ENCODE results near the gene DYSF. TPM values are rescaled to one million over a fixed set of nuclear protein-coding genes. Genes with fewer than 3 reads are reported as not detected.

Gene DYSF
- total RNA-seq, 2 experiments from 2014 or later: not detected

DNA sequence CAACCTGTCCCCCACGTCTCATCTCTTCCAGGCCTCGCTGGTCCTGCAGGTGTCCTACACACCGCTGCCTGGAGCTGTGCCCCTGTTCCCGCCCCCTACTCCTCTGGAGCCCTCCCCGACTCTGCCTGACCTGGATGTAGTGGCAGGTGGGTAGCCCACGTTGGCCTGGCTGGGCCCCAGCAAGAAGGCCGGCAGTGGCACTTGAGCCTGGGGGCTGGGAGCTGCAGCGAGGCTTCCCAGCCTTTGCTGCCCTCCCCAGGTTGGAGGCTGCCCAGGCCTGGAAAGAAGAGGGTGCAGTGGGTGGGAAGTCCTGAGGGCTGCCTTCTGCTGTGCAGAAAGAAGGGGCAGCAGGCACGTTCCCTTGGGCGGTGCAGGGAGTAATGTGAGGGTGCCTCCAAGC lies 58.4 kb downstream of the DYSF start:
- peaks cover 8% of the 10 kb centered on the region for H3K27me3 Mint-ChIP-seq
- H3K36me3 Mint-ChIP-seq: no peaks in the 10 kb centered on the region
- DNase-seq: no peak
- intact Hi-C loops (cut with micrococcal nuclease): loop anchor here (10.0 kb wide), 1 partner anchor 487 kb away; no protein-coding TSS in a partner anchor
- no peaks in the 10 kb centered on the region for H3K9me3 Mint-ChIP-seq
- H3K27ac Mint-ChIP-seq: no peak overlapping the region
- H3K4me3 Mint-ChIP-seq: no peak overlapping the region
- CTCF ChIA-PET: interaction anchor here (1.3 to 9.0 kb wide), 3 partner anchors 51 to 213 kb away, joined by 3 to 195 read pairs (median 61); no protein-coding TSS in a partner anchor
- H3K4me1 Mint-ChIP-seq (ENCODE audit: low read depth): no peaks in the 10 kb centered on the region
- POLR2A ChIA-PET: no interaction called here

DNA sequence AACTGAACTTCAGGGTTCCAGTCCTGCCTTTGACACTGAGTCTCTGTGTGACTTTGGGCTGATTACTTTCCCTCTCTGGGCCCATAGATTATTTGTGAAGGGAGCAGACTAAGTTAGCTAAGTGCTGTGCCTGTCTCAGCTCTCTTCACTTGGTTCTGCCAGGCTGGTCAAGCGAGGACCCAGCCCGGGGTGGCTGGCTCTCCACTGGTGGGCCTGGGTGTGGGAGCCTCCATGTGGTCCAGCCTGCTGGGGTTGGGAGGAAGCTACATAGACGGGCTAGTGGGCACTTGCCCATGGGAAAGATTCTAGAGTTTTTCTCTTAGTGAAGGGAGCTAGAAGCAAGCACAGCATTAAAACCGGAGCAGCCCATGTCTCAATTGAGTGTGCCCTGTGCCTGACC lies 59.0 kb downstream of the DYSF start:
- POLR2A ChIA-PET: no interaction called here
- H3K9me3 Mint-ChIP-seq: no peaks in the 10 kb centered on the region
- H3K4me1 Mint-ChIP-seq (ENCODE audit: low read depth): no peaks in the 10 kb centered on the region
- no peak for DNase-seq
- intact Hi-C loops (cut with micrococcal nuclease): loop anchor here (10.0 kb wide), 1 partner anchor 488 kb away; no protein-coding TSS in a partner anchor
- no peaks in the 10 kb centered on the region for H3K36me3 Mint-ChIP-seq
- no peak overlapping the region for H3K4me3 Mint-ChIP-seq
- CTCF ChIA-PET: interaction anchor here (1.5 to 9.0 kb wide), 3 partner anchors 52 to 511 kb away, joined by 3 to 195 read pairs (median 61); no protein-coding TSS in a partner anchor
- no peak overlapping the region for H3K27ac Mint-ChIP-seq
- peaks cover 8% of the 10 kb centered on the region for H3K27me3 Mint-ChIP-seq

DNA sequence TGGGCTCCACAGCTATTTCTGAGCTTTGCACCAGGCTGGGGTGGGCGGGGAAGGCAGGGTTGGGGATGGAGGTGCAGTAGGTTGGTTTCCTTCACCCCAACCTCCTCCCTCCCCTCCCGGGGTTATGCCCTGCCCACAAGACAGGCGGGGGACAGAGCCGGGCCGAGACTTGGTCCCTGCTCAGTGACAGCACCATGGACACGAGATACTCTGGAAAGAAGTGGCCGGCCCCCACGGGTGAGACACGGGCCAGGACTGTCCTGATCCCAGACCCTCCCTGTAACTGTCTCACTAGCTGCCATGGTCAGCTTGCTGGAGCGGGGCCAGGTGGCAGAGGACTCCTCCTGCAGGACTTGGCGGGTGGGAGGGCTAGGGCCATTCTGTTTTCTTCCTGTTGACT lies 59.7 kb downstream of the DYSF start:
- Mint-ChIP-seq H3K9me3 (no peaks in the 10 kb centered on the region), H3K27ac (no peak overlapping the region), H3K27me3 (peaks cover 8% of the 10 kb centered on the region), H3K36me3 (no peaks in the 10 kb centered on the region), H3K4me1 (ENCODE audit: low read depth) (no peaks in the 10 kb centered on the region), H3K4me3 (no peak overlapping the region)
- no peak for DNase-seq
- POLR2A ChIA-PET: no interaction called here
- intact Hi-C loops (cut with micrococcal nuclease): loop anchor here (10.0 kb wide), 1 partner anchor 488 kb away; no protein-coding TSS in a partner anchor
- CTCF ChIA-PET: interaction anchor here (1.3 to 9.0 kb wide), 4 partner anchors 52 to 637 kb away, joined by 3 to 195 read pairs (median 33); no protein-coding TSS in a partner anchor

DNA sequence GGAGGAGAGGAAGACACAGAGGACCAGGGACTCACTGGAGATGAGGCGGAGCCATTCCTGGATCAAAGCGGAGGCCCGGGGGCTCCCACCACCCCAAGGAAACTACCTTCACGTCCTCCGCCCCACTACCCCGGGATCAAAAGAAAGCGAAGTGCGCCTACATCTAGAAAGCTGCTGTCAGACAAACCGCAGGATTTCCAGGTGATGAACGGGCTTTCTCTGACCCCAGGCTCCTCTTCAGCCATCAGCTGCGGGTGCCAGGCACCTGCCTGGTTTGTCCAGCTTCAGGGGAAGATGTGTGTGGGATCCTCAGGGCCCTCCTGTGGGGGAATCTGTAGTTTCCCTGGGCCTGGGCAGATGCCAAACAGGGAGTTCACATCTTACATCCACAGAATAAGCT lies 60.4 kb downstream of the DYSF start:
- intact Hi-C loops (cut with micrococcal nuclease): loop anchor here (10.0 kb wide), 1 partner anchor 489 kb away; no protein-coding TSS in a partner anchor
- Mint-ChIP-seq H3K27ac (no peak overlapping the region), H3K36me3 (no peaks in the 10 kb centered on the region), H3K27me3 (peaks cover 8% of the 10 kb centered on the region), H3K4me3 (no peak overlapping the region), H3K9me3 (no peaks in the 10 kb centered on the region), H3K4me1 (ENCODE audit: low read depth) (no peaks in the 10 kb centered on the region)
- no peak for DNase-seq
- POLR2A ChIA-PET: interaction anchor here (0.6 kb wide), 1 partner anchor 118 kb away, joined by 3 read pairs; no protein-coding TSS in a partner anchor
- CTCF ChIA-PET: interaction anchor here (1.1 to 7.5 kb wide), 4 partner anchors 53 to 637 kb away, joined by 3 to 61 read pairs (median 5); no protein-coding TSS in a partner anchor

DNA sequence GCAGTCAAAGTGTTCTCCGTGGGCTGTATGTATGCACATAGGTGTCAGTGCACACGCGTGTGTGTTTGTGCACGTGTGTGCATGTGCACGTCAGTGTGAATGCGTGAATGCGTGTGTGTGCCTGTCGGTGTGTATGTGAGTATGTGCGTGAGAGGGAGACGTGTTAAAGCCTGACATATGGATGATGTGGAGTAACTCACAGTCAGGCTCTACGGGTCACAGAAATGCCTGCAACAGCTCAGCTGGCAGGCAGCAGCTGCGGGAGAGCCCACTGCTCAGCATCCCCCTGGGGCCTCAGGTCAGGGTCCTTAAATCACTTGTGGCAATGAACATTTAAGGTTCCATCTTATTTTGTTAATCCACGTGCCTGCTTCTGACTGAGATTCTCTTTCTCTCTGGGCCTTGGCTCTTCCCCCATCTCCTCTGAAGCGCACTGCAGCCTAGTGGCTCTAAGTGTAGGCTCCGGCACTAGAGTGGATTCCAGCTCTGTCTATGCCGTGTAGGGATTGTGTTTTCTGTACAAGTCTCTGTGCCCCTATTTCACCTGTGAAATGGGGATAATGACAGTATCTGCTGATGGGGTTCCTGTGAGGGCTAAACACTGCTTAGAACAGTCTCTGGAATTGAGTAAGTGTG lies 63.0 kb downstream of the DYSF start:
- CTCF ChIA-PET: interaction anchor here (1.0 kb wide), 1 partner anchor 11 kb away, joined by 3 read pairs; no protein-coding TSS in a partner anchor
- H3K27ac Mint-ChIP-seq: no peak overlapping the region
- no peaks in the 10 kb centered on the region for H3K36me3 Mint-ChIP-seq
- intact Hi-C loops (cut with micrococcal nuclease): loop anchor here (10.0 kb wide), 1 partner anchor 492 kb away; no protein-coding TSS in a partner anchor
- no peak for DNase-seq
- H3K4me3 Mint-ChIP-seq: no peak overlapping the region
- POLR2A ChIA-PET: no interaction called here
- H3K9me3 Mint-ChIP-seq: no peaks in the 10 kb centered on the region
- peaks cover 7% of the 10 kb centered on the region for H3K27me3 Mint-ChIP-seq
- H3K4me1 Mint-ChIP-seq (ENCODE audit: low read depth): no peaks in the 10 kb centered on the region

DNA sequence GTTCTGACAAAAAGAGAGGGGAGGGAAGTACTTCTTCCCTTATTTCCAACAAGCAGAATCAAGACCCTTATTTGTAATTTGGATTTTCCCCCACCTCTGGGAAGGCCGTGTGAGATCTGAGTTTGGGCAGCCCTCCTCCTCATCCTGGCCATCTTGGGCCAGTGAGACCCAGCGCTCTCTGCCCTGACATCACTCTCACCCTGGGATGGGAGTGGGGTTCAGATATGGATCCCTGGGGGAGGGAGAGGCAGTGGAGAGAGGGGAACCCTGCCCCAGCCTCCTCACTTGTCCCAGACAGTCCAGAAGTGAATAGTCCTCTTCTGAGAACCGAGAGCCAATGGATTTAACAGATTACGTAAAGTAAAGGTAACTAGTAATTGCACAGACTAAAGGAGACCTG lies 64.5 kb downstream of the DYSF start:
- Mint-ChIP-seq H3K4me1 (ENCODE audit: low read depth) (no peaks in the 10 kb centered on the region), H3K27me3 (peaks cover 10% of the 10 kb centered on the region), H3K9me3 (no peaks in the 10 kb centered on the region), H3K36me3 (no peaks in the 10 kb centered on the region), H3K4me3 (no peak overlapping the region), H3K27ac (no peak overlapping the region)
- DNase-seq: no peak
- ChIA-PET POLR2A (no interaction called here), CTCF (interaction anchor here (1.2 to 1.6 kb wide), 2 partner anchors 8 to 218 kb away, joined by 3 read pairs; no protein-coding TSS in a partner anchor)
- intact Hi-C loops (cut with micrococcal nuclease): loop anchor here (10.0 kb wide), 1 partner anchor 493 kb away; no protein-coding TSS in a partner anchor

DNA sequence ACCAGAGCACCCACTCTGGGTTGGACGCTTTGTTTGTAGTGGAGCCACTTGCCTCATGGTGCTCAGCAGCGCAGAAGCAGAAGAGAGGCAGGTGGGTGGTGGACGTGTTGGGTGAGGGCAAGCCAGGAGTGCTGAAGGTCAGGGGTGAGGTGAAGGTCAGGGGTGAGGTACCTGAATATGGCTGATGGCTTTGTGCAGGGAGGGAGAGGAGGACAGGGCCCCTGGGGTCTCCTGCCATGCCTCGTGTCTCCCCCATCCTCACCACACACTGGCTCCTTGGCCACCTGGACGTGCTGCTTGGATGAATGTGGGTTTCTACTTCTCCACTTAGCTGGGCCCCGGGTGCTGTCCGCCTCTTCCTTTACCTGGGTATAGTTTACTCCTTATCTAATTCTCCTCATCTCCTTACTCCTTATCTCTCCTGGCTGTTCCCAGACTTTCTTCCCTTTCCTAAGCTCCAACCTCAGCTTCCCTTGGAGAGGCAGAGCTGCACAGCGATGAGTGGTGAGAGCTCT lies 68.1 kb downstream of the DYSF start:
- Mint-ChIP-seq H3K27ac (no peak overlapping the region), H3K9me3 (no peaks in the 10 kb centered on the region)

DNA sequence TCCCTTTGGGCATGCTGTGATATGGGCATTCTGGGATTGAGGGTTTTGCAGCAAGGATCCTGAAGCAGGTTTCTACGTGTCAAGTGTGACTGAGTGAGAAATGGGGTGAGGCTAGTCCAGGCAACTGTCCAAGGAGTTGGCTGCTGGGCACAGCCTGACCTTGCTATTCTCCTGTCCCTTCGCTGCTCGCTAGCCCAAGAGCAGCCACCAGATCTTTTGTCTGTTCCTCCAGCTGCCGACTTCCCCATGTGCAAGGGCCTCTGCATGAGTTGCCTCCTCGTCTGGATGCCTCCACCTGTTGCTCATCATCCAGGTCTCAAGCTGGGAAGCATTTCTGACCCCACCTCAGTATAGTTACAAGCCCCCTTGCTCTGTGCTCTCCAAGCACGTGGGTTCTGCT lies 71.1 kb downstream of the DYSF start:
- H3K9me3 Mint-ChIP-seq: no peaks in the 10 kb centered on the region
- no peaks in the 10 kb centered on the region for H3K36me3 Mint-ChIP-seq
- POLR2A ChIA-PET: no interaction called here
- H3K27me3 Mint-ChIP-seq: peaks cover 17% of the 10 kb centered on the region
- no peak overlapping the region for H3K4me3 Mint-ChIP-seq
- no peak overlapping the region for H3K27ac Mint-ChIP-seq
- no peak for DNase-seq
- CTCF ChIA-PET: no interaction called here
- no peaks in the 10 kb centered on the region for H3K4me1 Mint-ChIP-seq (ENCODE audit: low read depth)
- intact Hi-C loops (cut with micrococcal nuclease): no loop called here

More for the DNA sequence above, 68.1 kb downstream of the DYSF start:
- Mint-ChIP-seq H3K36me3 (no peaks in the 10 kb centered on the region), H3K4me1 (ENCODE audit: low read depth) (no peaks in the 10 kb centered on the region), H3K27me3 (peaks cover 12% of the 10 kb centered on the region), H3K4me3 (no peak overlapping the region)
- ChIA-PET POLR2A (no interaction called here), CTCF (no interaction called here)
- intact Hi-C loops (cut with micrococcal nuclease): no loop called here
- no peak for DNase-seq

DNA sequence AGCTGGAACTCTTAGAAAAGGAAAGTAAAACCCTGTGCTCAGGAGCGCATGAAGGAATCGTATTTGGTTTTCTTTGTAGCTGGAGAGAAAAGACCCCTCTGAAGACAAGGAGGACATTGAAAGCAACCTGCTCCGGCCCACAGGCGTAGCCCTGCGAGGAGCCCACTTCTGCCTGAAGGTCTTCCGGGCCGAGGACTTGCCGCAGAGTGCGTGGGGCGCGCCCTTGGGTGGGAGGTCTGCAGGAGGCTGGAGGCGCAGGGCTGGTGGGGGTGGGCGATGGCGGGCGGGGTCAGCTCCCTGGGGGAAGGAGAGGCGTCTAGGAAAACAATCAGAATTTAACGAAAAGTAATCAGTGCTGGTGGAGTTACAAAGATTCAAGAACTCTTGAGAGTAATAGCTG lies 72.8 kb downstream of the DYSF start:
- Mint-ChIP-seq H3K4me1 (ENCODE audit: low read depth) (no peaks in the 10 kb centered on the region), H3K27me3 (peaks cover 22% of the 10 kb centered on the region), H3K27ac (no peak overlapping the region), H3K9me3 (no peaks in the 10 kb centered on the region), H3K36me3 (no peaks in the 10 kb centered on the region), H3K4me3 (no peak overlapping the region)
- ChIA-PET POLR2A (no interaction called here), CTCF (interaction anchor here (2.9 kb wide), 1 partner anchor 16 kb away, joined by 7 read pairs; no protein-coding TSS in a partner anchor)
- DNase-seq: no peak
- intact Hi-C loops (cut with micrococcal nuclease): no loop called here

DNA sequence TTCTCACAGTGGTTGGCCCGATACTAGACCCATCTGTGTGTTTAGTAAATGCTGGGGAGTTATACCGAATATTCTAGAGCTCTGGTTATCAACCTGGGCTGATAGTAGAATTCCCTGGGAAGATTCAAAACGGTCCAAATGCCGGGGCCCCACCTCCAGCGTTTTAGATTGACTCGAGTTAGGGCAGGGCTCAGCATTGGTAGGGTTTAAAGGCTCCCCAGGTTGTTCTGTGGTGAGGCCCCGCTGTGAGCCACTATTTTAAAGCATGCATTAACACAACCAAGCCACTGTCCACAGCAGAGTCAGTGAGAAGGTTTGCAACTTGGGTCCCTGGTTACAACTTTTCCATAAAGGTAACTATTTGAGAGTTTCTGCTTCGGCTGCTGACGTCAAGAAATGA lies 73.6 kb downstream of the DYSF start:
- Mint-ChIP-seq H3K4me1 (ENCODE audit: low read depth) (peaks cover 2% of the 10 kb centered on the region), H3K9me3 (no peaks in the 10 kb centered on the region), H3K27me3 (peaks cover 22% of the 10 kb centered on the region), H3K27ac (no peak overlapping the region), H3K36me3 (no peaks in the 10 kb centered on the region), H3K4me3 (no peak overlapping the region)
- intact Hi-C loops (cut with micrococcal nuclease): no loop called here
- ChIA-PET CTCF (interaction anchor here (2.1 to 2.9 kb wide), 2 partner anchors 16 to 20 kb away, joined by 7 read pairs; no protein-coding TSS in a partner anchor), POLR2A (no interaction called here)
- DNase-seq: no peak

DNA sequence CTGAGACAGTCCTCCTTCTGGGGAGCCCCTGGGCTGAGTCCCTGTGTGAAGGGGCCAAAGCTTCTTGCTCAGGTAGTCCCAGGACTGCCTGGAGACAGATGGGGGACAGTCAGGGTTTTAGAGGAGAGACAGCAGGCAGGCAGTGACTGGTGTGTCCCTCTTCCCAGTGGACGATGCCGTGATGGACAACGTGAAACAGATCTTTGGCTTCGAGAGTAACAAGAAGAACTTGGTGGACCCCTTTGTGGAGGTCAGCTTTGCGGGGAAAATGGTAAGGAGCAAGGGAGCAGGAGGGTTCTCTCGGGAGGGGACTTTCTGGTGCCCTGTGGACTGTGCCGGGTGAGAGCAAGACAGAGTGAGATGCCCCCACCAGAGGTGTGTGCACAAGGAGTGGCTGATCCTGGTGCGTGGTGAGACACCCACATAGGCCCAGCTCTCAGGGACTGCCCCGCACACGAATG lies 74.8 kb downstream of the DYSF start:
- CTCF ChIA-PET: interaction anchor here (2.1 to 2.9 kb wide), 2 partner anchors 18 to 19 kb away, joined by 7 read pairs; no protein-coding TSS in a partner anchor
- Mint-ChIP-seq H3K4me1 (ENCODE audit: low read depth) (peaks cover 2% of the 10 kb centered on the region), H3K27ac (no peak overlapping the region), H3K4me3 (no peak overlapping the region), H3K36me3 (no peaks in the 10 kb centered on the region), H3K27me3 (peaks cover 26% of the 10 kb centered on the region), H3K9me3 (no peaks in the 10 kb centered on the region)
- no peak for DNase-seq
- intact Hi-C loops (cut with micrococcal nuclease): no loop called here
- POLR2A ChIA-PET: no interaction called here

DNA sequence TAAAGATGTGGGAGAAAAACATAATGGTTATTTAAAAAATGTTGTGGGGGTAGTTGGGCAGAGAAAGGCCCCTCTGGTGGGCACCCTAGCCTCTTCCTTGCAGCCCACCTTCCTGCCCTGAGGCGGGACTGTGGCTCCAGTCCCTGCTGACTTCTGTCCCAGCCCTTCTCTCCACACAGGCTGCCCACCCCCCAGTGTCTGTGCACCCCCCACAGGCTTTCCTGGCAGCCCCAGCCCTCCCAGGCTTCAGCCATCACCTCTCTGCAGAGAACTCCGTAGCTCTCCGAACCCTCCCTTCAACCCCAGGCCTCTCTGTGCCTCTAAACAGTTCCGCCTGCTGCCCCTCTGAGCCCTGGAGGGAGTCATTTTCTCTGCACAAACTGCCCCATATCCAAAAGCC lies 75.4 kb downstream of the DYSF start:
- POLR2A ChIA-PET: interaction anchor here (0.6 kb wide), 1 partner anchor 1200 kb away, joined by 3 read pairs; no protein-coding TSS in a partner anchor
- DNase-seq: no peak
- Mint-ChIP-seq H3K4me1 (ENCODE audit: low read depth) (peaks cover 2% of the 10 kb centered on the region), H3K4me3 (no peak overlapping the region), H3K9me3 (no peaks in the 10 kb centered on the region), H3K27ac (no peak overlapping the region), H3K27me3 (peaks cover 28% of the 10 kb centered on the region), H3K36me3 (no peaks in the 10 kb centered on the region)
- CTCF ChIA-PET: interaction anchor here (1.4 kb wide), 1 partner anchor 17 kb away, joined by 8 read pairs; no protein-coding TSS in a partner anchor
- intact Hi-C loops (cut with micrococcal nuclease): no loop called here
